WERI-Rb-1 (cell line): ENCODE measurements around the gene CACNA1E.

ENCODE experiments used
- DNase-seq: peaks from one replicate; pipeline ENCODE4 v3.0.0-alpha.2; 2020
- H3K27ac ChIP-seq: fragments of 250-450 bp; sonication (Bioruptor Pico); 2 replicates; pipeline ENCODE4 v1.5.1; 2020; ENCODE audit warnings: mild to moderate bottlenecking, moderate library complexity
- H3K27me3 ChIP-seq: fragments of 250-450 bp; sonication (Bioruptor Pico); 2 replicates; pipeline ENCODE4 v1.5.1; 2021; ENCODE audit warnings: mild to moderate bottlenecking, low read depth, moderate library complexity; ENCODE audit not compliant: insufficient read depth, severe bottlenecking
- H3K36me3 ChIP-seq: fragments of 250-450 bp; sonication (Bioruptor Pico); 2 replicates; pipeline ENCODE4 v1.5.1; 2020; ENCODE audit warnings: mild to moderate bottlenecking, moderate library complexity
- H3K4me3 ChIP-seq: 2 replicates; pipeline ENCODE4 v1.5.1; 2011; ENCODE audit warnings: low read depth, mild to moderate bottlenecking, control low read depth, low read length
- H3K9me3 ChIP-seq: fragments of 250-450 bp; sonication (Bioruptor Pico); 2 replicates; pipeline ENCODE4 v1.5.1; 2021; ENCODE audit warnings: mild to moderate bottlenecking, moderate library complexity; ENCODE audit not compliant: severe bottlenecking
- CTCF ChIP-seq: IDR thresholded peaks from 2 replicates; pipeline ENCODE4 v1.5.1; 2011; ENCODE audit warnings: low read depth, mild to moderate bottlenecking, control low read depth, inconsistent platforms, low read length

Gene CACNA1E

GRCh38 chr1:181662606-181663005 lies 179.3 kb downstream of the CACNA1E start:
- no peak for DNase-seq
- Histone ChIP-seq H3K27ac (no peak overlapping the region), H3K27me3 (no peaks in the 10 kb centered on the region), H3K9me3 (no peaks in the 10 kb centered on the region), H3K4me3 (no peak overlapping the region), H3K36me3 (no peaks in the 10 kb centered on the region)
- TF ChIP-seq CTCF, result no peak

- no peaks in the 10 kb centered on the region for H3K27me3 ChIP-seq
- no peaks in the 10 kb centered on the region for H3K9me3 ChIP-seq
- no peak overlapping the region for H3K4me3 ChIP-seq
- no peak overlapping the region for H3K27ac ChIP-seq
- H3K36me3 ChIP-seq, result no peaks in the 10 kb centered on the region
- no peak for DNase-seq
- TF ChIP-seq CTCF, result no peak
These were observed 181.2 kb downstream of the CACNA1E start for GRCh38 chr1:181664543-181664942.

GRCh38 chr1:181669246-181669645 lies 185.9 kb downstream of the CACNA1E start:
- Histone ChIP-seq H3K36me3 (no peaks in the 10 kb centered on the region), H3K9me3 (no peaks in the 10 kb centered on the region), H3K4me3 (no peak overlapping the region), H3K27me3 (no peaks in the 10 kb centered on the region), H3K27ac (no peak overlapping the region)
- no peak for TF ChIP-seq CTCF
- no peak for DNase-seq

- H3K36me3 ChIP-seq, result no peaks in the 10 kb centered on the region
- no peaks in the 10 kb centered on the region for H3K9me3 ChIP-seq
- H3K27me3 ChIP-seq, result peaks cover 7% of the 10 kb centered on the region
- no peak overlapping the region for H3K4me3 ChIP-seq
- no peak overlapping the region for H3K27ac ChIP-seq
- no peak for TF ChIP-seq CTCF
- DNase-seq, result no peak
These were observed 191.3 kb downstream of the CACNA1E start for GRCh38 chr1:181674617-181675016.

GRCh38 chr1:181675091-181675917 lies 192.0 kb downstream of the CACNA1E start:
- DNase-seq, result no peak

More at GRCh38 chr1:181675091-181675917, 192.0 kb downstream of the CACNA1E start:
- Histone ChIP-seq H3K36me3 (no peaks in the 10 kb centered on the region), H3K9me3 (no peaks in the 10 kb centered on the region), H3K4me3 (no peak overlapping the region), H3K27ac (no peak overlapping the region), H3K27me3 (peaks cover 7% of the 10 kb centered on the region)
- TF ChIP-seq CTCF, result no peak
